HFF-Myc (cell line): ENCODE measurements around the gene CNTN1.

ENCODE experiments used
- DNase-seq: peaks from one replicate; pipeline ENCODE4 v3.0.0-alpha.2; 2011; ENCODE audit warnings: low read depth; ENCODE audit errors: extremely low read depth
- H3K4me3 ChIP-seq: replicated peaks from 2 replicates; pipeline ENCODE4 v1.5.1; 2011; ENCODE audit warnings: low read depth, mild to moderate bottlenecking, control low read depth, low read length
- TF ChIP-seq, protein P1 (sequence below): IDR thresholded peaks from 2 replicates; pipeline ENCODE4 v1.5.1; 2012; ENCODE audit warnings: mild to moderate bottlenecking, low read depth, low read length, control low read depth; ENCODE audit errors: missing control alignments

CNTN1 gene

DNA sequence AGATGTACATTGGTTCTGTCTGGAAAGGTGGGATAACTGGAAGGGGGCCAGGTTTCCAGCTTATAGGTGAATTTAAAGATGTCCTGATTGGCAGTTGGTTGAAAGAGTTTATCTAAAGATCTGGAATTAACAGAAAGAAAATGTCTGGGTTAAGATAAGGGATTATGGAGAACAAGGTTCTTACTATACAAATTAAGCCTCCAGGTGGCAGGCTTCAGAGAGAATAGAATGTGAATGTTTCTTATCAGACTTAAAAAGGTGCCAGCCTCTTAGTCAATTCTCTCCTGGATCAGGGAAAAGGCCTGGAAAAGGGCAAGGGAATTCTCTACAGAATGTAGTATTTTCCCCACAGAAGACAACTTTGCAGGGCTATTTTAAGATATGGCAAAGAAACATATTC lies 53.1 kb downstream of the CNTN1 start:
- no peak overlapping the region for H3K4me3 ChIP-seq
- TF ChIP-seq, protein P1, sequence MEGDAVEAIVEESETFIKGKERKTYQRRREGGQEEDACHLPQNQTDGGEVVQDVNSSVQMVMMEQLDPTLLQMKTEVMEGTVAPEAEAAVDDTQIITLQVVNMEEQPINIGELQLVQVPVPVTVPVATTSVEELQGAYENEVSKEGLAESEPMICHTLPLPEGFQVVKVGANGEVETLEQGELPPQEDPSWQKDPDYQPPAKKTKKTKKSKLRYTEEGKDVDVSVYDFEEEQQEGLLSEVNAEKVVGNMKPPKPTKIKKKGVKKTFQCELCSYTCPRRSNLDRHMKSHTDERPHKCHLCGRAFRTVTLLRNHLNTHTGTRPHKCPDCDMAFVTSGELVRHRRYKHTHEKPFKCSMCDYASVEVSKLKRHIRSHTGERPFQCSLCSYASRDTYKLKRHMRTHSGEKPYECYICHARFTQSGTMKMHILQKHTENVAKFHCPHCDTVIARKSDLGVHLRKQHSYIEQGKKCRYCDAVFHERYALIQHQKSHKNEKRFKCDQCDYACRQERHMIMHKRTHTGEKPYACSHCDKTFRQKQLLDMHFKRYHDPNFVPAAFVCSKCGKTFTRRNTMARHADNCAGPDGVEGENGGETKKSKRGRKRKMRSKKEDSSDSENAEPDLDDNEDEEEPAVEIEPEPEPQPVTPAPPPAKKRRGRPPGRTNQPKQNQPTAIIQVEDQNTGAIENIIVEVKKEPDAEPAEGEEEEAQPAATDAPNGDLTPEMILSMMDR, result no peak
- no peak for DNase-seq

DNA sequence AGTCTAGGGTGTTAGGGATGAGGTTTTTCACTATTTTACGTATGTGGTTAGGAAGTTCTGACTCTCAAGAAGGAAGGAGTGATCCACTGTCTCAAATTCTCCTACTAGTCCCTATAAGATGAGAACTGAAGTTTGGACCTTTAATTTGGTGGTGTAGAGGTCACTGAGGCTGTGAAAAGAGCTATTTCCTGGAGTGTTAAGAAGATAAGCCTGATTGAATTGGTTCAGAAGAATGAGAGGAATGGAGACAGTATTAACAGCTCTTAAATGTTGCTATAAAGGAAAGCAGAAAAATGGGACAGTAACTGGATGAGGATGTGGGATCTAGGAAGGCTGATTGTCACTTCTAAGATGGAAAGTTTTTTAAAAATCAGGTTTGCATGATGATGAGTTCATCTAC lies 57.6 kb downstream of the CNTN1 start:
- no peak for DNase-seq
- TF ChIP-seq, protein P1, result no peak
- no peak overlapping the region for H3K4me3 ChIP-seq

DNA sequence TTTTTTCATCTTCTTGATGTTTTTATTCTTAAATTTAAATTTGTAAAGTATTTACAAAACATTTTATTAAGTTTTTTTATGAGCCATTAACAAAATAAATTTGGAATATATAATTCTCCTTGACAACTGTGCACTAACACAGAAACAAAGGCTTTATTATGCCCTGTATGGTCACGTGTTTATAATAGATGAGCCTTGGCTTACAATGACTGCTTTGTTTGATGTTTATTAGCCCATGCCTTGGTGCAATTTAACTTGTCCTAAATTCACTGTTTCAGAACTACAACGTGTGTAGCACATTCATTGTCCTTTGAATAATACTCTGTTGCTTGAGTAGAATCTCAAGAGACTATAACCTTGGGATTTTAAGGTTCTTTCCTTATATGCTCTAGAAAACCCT lies 59.8 kb downstream of the CNTN1 start:
- TF ChIP-seq, protein P1, result no peak
- no peak overlapping the region for H3K4me3 ChIP-seq
- DNase-seq, result no peak

DNA sequence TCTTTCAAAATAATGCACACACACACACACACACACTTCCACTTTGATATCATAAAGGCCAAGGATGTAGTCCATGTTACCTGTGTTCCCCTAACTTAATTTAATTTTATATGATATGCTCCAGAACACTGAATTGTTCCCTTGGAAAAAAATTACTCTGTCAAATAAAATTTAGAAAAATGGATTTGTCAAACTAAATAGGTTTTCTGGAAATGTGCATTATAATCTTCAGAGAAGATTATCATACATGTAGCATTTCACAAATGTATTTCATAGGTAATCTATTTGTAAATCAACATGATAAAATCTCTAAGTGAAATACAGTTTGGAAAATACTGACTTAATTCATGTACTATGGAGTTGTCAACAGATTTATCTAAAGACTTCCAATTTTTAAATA lies 68.6 kb downstream of the CNTN1 start:
- TF ChIP-seq, protein P1, result no peak
- DNase-seq, result no peak
- no peak overlapping the region for H3K4me3 ChIP-seq

DNA sequence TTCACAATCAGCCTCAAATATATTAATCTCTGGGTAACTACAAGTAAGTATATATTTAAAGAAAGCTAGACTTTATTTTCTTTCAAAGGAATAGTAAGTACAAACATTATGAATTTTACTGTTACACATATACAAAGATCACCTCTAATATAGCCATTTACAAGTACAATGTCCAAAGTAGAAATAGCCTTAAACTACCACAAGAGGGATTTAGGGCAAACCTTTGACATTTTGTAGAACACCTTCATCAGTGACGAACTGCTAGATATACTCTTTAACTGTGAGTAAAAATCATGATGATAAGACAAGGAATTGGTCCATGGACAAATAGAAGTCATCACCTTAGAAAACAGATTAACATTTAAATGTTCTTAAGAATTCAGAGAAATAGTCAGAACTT lies 69.8 kb downstream of the CNTN1 start:
- TF ChIP-seq, protein P1, result no peak

DNA sequence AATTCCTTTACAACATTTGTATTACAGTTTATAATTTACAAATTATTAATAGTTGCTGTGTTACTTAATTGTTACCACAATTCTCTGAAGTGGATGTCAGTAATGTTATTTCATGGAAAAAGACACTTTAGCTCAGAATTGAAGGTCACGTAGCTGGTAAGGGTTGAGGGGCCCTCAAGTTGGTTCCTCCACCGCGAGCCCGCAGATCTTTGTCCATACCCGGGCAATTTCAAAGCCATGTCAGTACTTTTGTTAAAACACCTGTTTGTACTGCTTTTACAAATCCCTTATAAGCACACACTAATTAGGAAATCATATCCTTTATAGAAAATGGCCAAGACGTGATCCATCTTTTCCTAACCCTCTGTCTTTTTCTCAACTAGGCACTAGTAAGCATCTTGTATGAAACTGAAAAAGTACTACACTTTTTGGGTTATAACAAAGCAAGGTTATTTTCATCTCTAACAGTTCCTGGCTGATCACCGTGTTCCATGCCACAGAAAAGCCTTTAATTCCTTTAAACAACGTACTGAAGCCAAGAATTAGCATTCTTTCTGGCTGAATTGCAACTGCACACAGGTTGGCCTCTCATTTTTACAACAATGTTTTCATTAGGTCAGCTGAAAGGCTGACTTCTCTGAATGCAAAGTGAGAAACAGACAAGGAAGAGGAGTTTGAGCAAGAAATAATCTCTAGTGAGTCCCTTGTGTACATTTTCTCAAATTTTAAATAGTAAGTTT lies 76.1 kb downstream of the CNTN1 start:
- no peak overlapping the region for H3K4me3 ChIP-seq
- DNase-seq, result no peak
- TF ChIP-seq, protein P1, result no peak

More for the DNA sequence above, 69.8 kb downstream of the CNTN1 start:
- no peak for DNase-seq
- H3K4me3 ChIP-seq, result no peak overlapping the region

DNA sequence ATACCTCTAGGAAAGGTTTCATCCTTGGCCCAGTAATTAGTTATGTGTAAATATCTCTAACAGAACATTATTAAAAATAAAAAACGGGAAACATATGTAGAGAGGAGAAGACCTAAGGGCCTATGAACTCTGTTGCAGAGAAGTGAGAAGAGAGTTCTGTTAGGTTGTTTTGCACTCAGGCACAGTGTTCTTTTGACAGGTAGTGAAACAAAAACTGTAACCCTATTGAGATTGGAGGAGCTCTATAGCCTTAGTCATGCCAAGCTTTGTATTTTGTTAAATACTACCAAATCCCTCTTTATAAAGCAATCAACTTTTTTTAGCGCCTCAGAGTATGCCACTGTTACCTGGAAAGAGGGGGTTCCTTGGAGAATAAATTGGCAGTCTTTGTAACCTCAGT lies 77.6 kb downstream of the CNTN1 start:
- H3K4me3 ChIP-seq, result no peak overlapping the region
- TF ChIP-seq, protein P1, result no peak
- no peak for DNase-seq
